MCF 10A (cell line): Measurements from ENCODE around the gene HRH2. TPM values are rescaled to one million over a fixed set of nuclear protein-coding genes. Genes with fewer than 3 reads are reported as not detected.

Experiments used
- BruUV-seq: library from RNA; stranded (reverse); fragments of 400-500 nt; replicated peaks from 2 replicates; lab custom pipeline; 2021; lab: Mats Ljungman, UMichigan
- CTCF ChIA-PET: fragments of 300-600 bp; sonication (Branson Sonifier 250); formaldehyde crosslinking; extraction: SDS; loops from one replicate; lab custom pipeline; 2021; ENCODE audit warnings: antibody characterized with exemption, inconsistent platforms; lab: Yijun Ruan, JAX
- POLR2A ChIA-PET: fragments of 300-600, 350-650 bp; sonication (Branson Sonifier 250); formaldehyde crosslinking; extraction: SDS; loops from one replicate; lab custom pipeline; 2020; ENCODE audit warnings: antibody characterized with exemption, inconsistent platforms; lab: Yijun Ruan, JAX
- DNase-seq: peaks from one replicate; pipeline ENCODE4 v3.0.0-alpha.2; 2018; ENCODE audit not compliant: unreplicated experiment
- H3K27ac Mint-ChIP-seq: one replicate; pipeline ENCODE4 v1.8.0; 2022; ENCODE audit warnings: mild to moderate bottlenecking, low read depth, mixed read lengths; ENCODE audit not compliant: unreplicated experiment
- H3K27me3 Mint-ChIP-seq: one replicate; pipeline ENCODE4 v1.8.0; 2022; ENCODE audit warnings: mixed read lengths; ENCODE audit not compliant: insufficient read depth, unreplicated experiment
- H3K36me3 Mint-ChIP-seq: one replicate; pipeline ENCODE4 v1.8.0; 2022; ENCODE audit warnings: mild to moderate bottlenecking, moderate library complexity, mixed read lengths; ENCODE audit not compliant: insufficient read depth, unreplicated experiment
- H3K4me1 Mint-ChIP-seq: one replicate; pipeline ENCODE4 v1.8.0; 2022; ENCODE audit warnings: mixed read lengths; ENCODE audit not compliant: insufficient read depth, unreplicated experiment
- H3K4me3 Mint-ChIP-seq: one replicate; pipeline ENCODE4 v1.8.0; 2022; ENCODE audit warnings: mild to moderate bottlenecking, moderate library complexity, mixed read lengths; ENCODE audit not compliant: unreplicated experiment
- H3K9me3 Mint-ChIP-seq: one replicate; pipeline ENCODE4 v1.8.0; 2022; ENCODE audit warnings: mixed read lengths; ENCODE audit not compliant: unreplicated experiment
- intact Hi-C: fragments of 100-400 bp; cut with micrococcal nuclease; formaldehyde crosslinking; loops from 2 replicates; pipeline ENCODE4 v1.14.1; 2022
- total RNA-seq: library from RNA; stranded (reverse); gene quantifications from 2 replicates; pipeline ENCODE4 v1.2.3, GENCODE V29; 2022
- TF ChIP-seq, protein P1 (sequence below): fragments of 200-600 bp; IDR thresholded peaks from one replicate; pipeline ENCODE4 v1.8.0; 2022; ENCODE audit warnings: antibody characterized with exemption, mild to moderate bottlenecking; ENCODE audit not compliant: unreplicated experiment

HRH2 gene
- total RNA-seq, 1 experiment from 2014 or later: not detected

DNA sequence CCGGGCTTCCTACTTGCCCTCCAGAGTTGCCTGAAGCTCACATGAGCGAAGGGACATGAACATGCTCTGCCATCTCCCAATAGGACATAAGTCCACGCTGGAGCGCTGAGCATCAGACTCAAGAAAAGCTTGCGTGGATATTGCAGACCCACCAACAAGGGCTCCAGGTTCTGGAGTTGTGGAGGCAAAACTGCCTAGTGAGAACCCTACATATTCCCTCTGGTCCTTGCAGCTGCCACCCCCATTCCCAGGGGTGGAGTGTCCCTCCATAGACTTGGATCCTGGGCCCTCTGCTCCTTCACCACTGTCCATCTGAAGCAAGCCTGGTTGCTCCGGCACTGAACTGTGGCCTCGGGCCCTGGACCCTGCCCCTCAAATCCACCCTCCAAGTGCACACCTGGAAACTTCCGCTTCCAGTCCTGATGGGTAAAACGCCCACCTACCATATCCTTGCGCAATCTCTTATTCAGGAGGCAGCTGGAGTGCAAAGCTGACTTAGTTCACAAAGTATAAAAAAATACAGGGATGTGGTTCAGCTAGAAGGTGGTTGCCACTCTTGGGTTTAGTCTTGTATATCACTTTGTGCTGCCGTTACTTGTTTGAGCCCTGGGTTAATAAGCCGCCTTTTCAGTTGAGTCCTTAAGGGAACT lies 28.0 kb downstream of the HRH2 start:
- intact Hi-C loops: no loop called here
- peaks cover 7% of the 10 kb centered on the region for H3K4me1 Mint-ChIP-seq
- TF ChIP-seq, protein P1, sequence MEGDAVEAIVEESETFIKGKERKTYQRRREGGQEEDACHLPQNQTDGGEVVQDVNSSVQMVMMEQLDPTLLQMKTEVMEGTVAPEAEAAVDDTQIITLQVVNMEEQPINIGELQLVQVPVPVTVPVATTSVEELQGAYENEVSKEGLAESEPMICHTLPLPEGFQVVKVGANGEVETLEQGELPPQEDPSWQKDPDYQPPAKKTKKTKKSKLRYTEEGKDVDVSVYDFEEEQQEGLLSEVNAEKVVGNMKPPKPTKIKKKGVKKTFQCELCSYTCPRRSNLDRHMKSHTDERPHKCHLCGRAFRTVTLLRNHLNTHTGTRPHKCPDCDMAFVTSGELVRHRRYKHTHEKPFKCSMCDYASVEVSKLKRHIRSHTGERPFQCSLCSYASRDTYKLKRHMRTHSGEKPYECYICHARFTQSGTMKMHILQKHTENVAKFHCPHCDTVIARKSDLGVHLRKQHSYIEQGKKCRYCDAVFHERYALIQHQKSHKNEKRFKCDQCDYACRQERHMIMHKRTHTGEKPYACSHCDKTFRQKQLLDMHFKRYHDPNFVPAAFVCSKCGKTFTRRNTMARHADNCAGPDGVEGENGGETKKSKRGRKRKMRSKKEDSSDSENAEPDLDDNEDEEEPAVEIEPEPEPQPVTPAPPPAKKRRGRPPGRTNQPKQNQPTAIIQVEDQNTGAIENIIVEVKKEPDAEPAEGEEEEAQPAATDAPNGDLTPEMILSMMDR: no peak
- POLR2A ChIA-PET: no interaction called here
- no TSS peak for BruUV-seq
- H3K36me3 Mint-ChIP-seq: no peaks in the 10 kb centered on the region
- peaks cover 84% of the 10 kb centered on the region for H3K27me3 Mint-ChIP-seq
- no peaks in the 10 kb centered on the region for H3K9me3 Mint-ChIP-seq
- no peak for DNase-seq
- CTCF ChIA-PET: interaction anchor here (0.6 to 1.2 kb wide), 2 partner anchors 14 to 45 kb away, joined by 3 to 4 read pairs; no protein-coding TSS in a partner anchor
- no peak overlapping the region for H3K27ac Mint-ChIP-seq
- H3K4me3 Mint-ChIP-seq: no peak overlapping the region

- Mint-ChIP-seq H3K9me3 (no peaks in the 10 kb centered on the region), H3K4me3 (no peak overlapping the region), H3K36me3 (no peaks in the 10 kb centered on the region), H3K27ac (no peak overlapping the region), H3K27me3 (peaks cover 84% of the 10 kb centered on the region), H3K4me1 (peaks cover 7% of the 10 kb centered on the region)
- CTCF ChIA-PET: interaction anchor here (1.2 kb wide), 1 partner anchor 13 kb away, joined by 4 read pairs; no protein-coding TSS in a partner anchor
- intact Hi-C loops: no loop called here
- TF ChIP-seq, protein P1: no peak
- POLR2A ChIA-PET: no interaction called here
- no TSS peak for BruUV-seq
- DNase-seq: no peak
These were observed 28.5 kb downstream of the HRH2 start for GRCh38 chr5:175686396-175686795.

GRCh38 chr5:175686826-175687225 lies 29.0 kb downstream of the HRH2 start:
- ChIA-PET POLR2A (no interaction called here), CTCF (no interaction called here)
- intact Hi-C loops: no loop called here
- TF ChIP-seq, protein P1: no peak
- H3K4me3 Mint-ChIP-seq: no peak overlapping the region
- H3K4me1 Mint-ChIP-seq: peaks cover 7% of the 10 kb centered on the region
- H3K27me3 Mint-ChIP-seq: peaks cover 80% of the 10 kb centered on the region
- H3K36me3 Mint-ChIP-seq: no peaks in the 10 kb centered on the region
- H3K9me3 Mint-ChIP-seq: no peaks in the 10 kb centered on the region
- H3K27ac Mint-ChIP-seq: no peak overlapping the region
- DNase-seq: no peak
- no TSS peak for BruUV-seq

DNA sequence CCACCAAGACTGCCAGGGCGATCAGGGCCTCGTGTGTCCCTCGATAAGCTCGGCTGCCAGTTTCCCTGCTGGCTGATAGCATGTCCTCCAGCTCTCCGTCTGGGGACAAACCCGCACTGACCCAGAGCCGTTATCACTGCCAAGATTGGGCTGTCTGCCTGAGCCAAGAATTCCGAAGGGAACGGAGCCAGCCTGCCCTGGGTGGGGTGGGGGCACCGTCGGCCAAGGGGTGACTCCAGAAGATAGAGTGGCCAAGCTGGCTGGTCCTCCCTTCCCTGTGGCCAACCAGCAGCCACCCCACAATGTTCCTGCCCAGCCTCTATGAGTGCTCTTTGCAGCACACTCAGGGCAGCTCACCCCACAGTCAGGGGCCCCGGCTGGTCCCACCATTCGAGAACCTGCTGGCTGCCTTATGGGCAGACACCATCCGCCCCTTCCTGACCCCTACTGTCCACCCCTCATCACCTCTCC lies 29.4 kb downstream of the HRH2 start:
- no peaks in the 10 kb centered on the region for H3K9me3 Mint-ChIP-seq
- H3K27ac Mint-ChIP-seq: no peak overlapping the region
- no TSS peak for BruUV-seq
- H3K36me3 Mint-ChIP-seq: no peaks in the 10 kb centered on the region
- no peak overlapping the region for H3K4me3 Mint-ChIP-seq
- TF ChIP-seq, protein P1: no peak
- DNase-seq: no peak
- H3K4me1 Mint-ChIP-seq: peaks cover 7% of the 10 kb centered on the region
- POLR2A ChIA-PET: no interaction called here
- intact Hi-C loops: no loop called here
- H3K27me3 Mint-ChIP-seq: peaks cover 77% of the 10 kb centered on the region
- CTCF ChIA-PET: interaction anchor here (0.6 to 0.7 kb wide), 2 partner anchors 512 to 673 kb away, joined by 3 read pairs; no protein-coding TSS in a partner anchor
